ENCODE data around the gene BEAN1. TPM values are rescaled to one million over a fixed set of nuclear protein-coding genes. Genes with fewer than 3 reads are reported as not detected.

The BEAN1 gene
- total RNA-seq, 1 experiment from 2014 or later, result not detected

GRCh38 chr16:66528294-66528693 is 101.2 kb downstream of the BEAN1 start:
- Mint-ChIP-seq H3K27ac (no peak overlapping the region), H3K4me1 (no peaks in the 10 kb centered on the region), H3K36me3 (peaks cover 8% of the 10 kb centered on the region; the same call in 1 of the 2 replicates), H3K9me3 (no peaks in the 10 kb centered on the region), H3K4me3 (no peak overlapping the region), H3K27me3 (ENCODE audit: low read depth) (no peaks in the 10 kb centered on the region; the same call in 1 of the 2 replicates)
- DNase-seq (ENCODE audit: low spot score) (no peak), ATAC-seq (no peak)
- POLR2A ChIA-PET, result no interaction called here
- no peak for TF ChIP-seq EMX1 (CRISPR knock-in tag; IDR thresholded peaks at IDR 0.05)
- TF ChIP-seq USF1 (CRISPR knock-in tag; IDR thresholded peaks at IDR 0.05), result 0 out of 2 replicates have a peak, but pooled peaks have one; percentile 16
- TF ChIP-seq SOX15 (CRISPR knock-in tag; IDR thresholded peaks at IDR 0.05), result no peak
- CTCF ChIA-PET, result no interaction called here

- H3K27me3 Mint-ChIP-seq (ENCODE audit: low read depth), result no peaks in the 10 kb centered on the region; the same call in 1 of the 2 replicates
- POLR2A ChIA-PET, result no interaction called here
- H3K4me1 Mint-ChIP-seq, result no peaks in the 10 kb centered on the region
- no peak for ATAC-seq
- TF ChIP-seq GABPB1 (CRISPR knock-in tag; IDR thresholded peaks at IDR 0.05), result no peak
- TF ChIP-seq ZNF263 (CRISPR knock-in tag; IDR thresholded peaks at IDR 0.05; ENCODE audit: low read depth), result no peak
- no peak for TF ChIP-seq NFE2L1 (CRISPR knock-in tag; IDR thresholded peaks at IDR 0.05)
- TF ChIP-seq CBFB (CRISPR knock-in tag; IDR thresholded peaks at IDR 0.05; ENCODE audit: low read depth), result no peak
- no peak for TF ChIP-seq ELF4 (CRISPR knock-in tag; IDR thresholded peaks at IDR 0.05; ENCODE audit: low read depth)
- TF ChIP-seq STAT6 (CRISPR knock-in tag; conservative IDR thresholded peaks at IDR 0.05; ENCODE audit: low read depth), result no peak
- TF ChIP-seq FOXK1 (CRISPR knock-in tag; IDR thresholded peaks at IDR 0.05), result no peak
- TF ChIP-seq ATF1 (CRISPR knock-in tag; IDR thresholded peaks at IDR 0.05), result no peak
- CTCF ChIA-PET, result no interaction called here
- H3K36me3 Mint-ChIP-seq, result peaks cover 8% of the 10 kb centered on the region; the same call in 1 of the 2 replicates
- DNase-seq (ENCODE audit: low spot score), result no peak
- no peak overlapping the region for H3K27ac Mint-ChIP-seq
- H3K9me3 Mint-ChIP-seq, result no peaks in the 10 kb centered on the region
- no peak overlapping the region for H3K4me3 Mint-ChIP-seq
Observed at GRCh38 chr16:66529475-66529874, 102.4 kb downstream of the BEAN1 start.

Other genes starting within 250 kb of the BEAN1 start
- 0.14 to 0.28 TPM (median 0.14 TPM) in 3 replicates for gene CDH5, start 60.6 kb upstream of the BEAN1 start, total RNA-seq (2021)
- 5.0 to 7.6 TPM (median 6.7 TPM) in 3 replicates for gene TK2, start 122.8 kb downstream of the BEAN1 start, total RNA-seq (2021)
- gene CKLF, start 125.3 kb downstream of the BEAN1 start, total RNA-seq (2021), result 21.0 to 23.9 TPM (median 23.8 TPM) in 3 replicates
- gene CMTM1, start 139.1 kb downstream of the BEAN1 start, total RNA-seq (2021), result 1.6 to 3.5 TPM (median 2.5 TPM) in 3 replicates
- not detected in 3 replicates for gene CMTM2, start 152.2 kb downstream of the BEAN1 start, total RNA-seq (2021)
- gene CMTM3, start 177.4 kb downstream of the BEAN1 start, total RNA-seq (2021), result 19.1 to 29.1 TPM (median 28.2 TPM) in 3 replicates

All from WTC11 (cell line).